GM10266 (cell line): ENCODE data around the gene NAV2.

Source experiments
- DNase-seq: peaks from one replicate; pipeline ENCODE4 v3.0.0; 2012; ENCODE audit errors: extremely low spot score
- CTCF ChIP-seq: IDR thresholded peaks from 2 replicates; pipeline ENCODE4 v1.5.1; 2012; ENCODE audit warnings: mild to moderate bottlenecking, low read depth; ENCODE audit not compliant: control insufficient read depth, insufficient read depth; ENCODE audit errors: missing control alignments

The NAV2 gene

GRCh38 chr11:19770277-19770676 is 57.6 kb downstream of the NAV2 start:
- no peak for DNase-seq
- no peak for TF ChIP-seq CTCF

GRCh38 chr11:19771463-19771862 is 58.8 kb downstream of the NAV2 start:
- TF ChIP-seq CTCF, result no peak
- no peak for DNase-seq

- no peak for TF ChIP-seq CTCF
- no peak for DNase-seq
Observed at GRCh38 chr11:19772480-19772879, 59.8 kb downstream of the NAV2 start.

GRCh38 chr11:19774329-19774728 is 61.7 kb downstream of the NAV2 start:
- TF ChIP-seq CTCF, result no peak
- DNase-seq, result no peak

- no peak for DNase-seq
- no peak for TF ChIP-seq CTCF
Observed at GRCh38 chr11:19774817-19775580, 62.4 kb downstream of the NAV2 start.

GRCh38 chr11:19775622-19776021 is 63.0 kb downstream of the NAV2 start:
- TF ChIP-seq CTCF, result no peak
- no peak for DNase-seq

GRCh38 chr11:19777039-19777376 is 64.4 kb downstream of the NAV2 start:
- DNase-seq, result peak; percentile 68

More at GRCh38 chr11:19777039-19777376, 64.4 kb downstream of the NAV2 start:
- TF ChIP-seq CTCF, result no peak
